Adrenal gland (tissue), 5 donors: Measurements from ENCODE around the gene ARHGEF12.

Experiments used
- POLR2A ChIP-seq, 2 donors: fragments of 450-650 bp; IDR thresholded peaks; one replicate each; pipeline ENCODE4 v1.6.1; 2017; ENCODE audit warnings: antibody characterized with exemption in 2 of 2, mild to moderate bottlenecking in 2 of 2, moderate library complexity in 1 of 2
- TF ChIP-seq, protein P1 (sequence below), 6 experiments: fragments of 450-650 bp in 4 of 6; fragments of 200-600 bp in 2 of 6; sonication (generic) in 1 of 6; IDR thresholded peaks; 1 replicate in 5 of 6; 2 replicates in 1 of 6; pipeline versions ENCODE4 v1.5.1 to v1.8.0; 2016 to 2021; ENCODE audit warnings: antibody characterized with exemption in 6 of 6, mild to moderate bottlenecking in 2 of 6, moderate library complexity in 1 of 6
- donor health status: DM: no; HTN: no; CAD: no.

GRCh38 chr11:120383518-120384155 is 47.4 kb downstream of the ARHGEF12 start:
- TF ChIP-seq, protein P1, sequence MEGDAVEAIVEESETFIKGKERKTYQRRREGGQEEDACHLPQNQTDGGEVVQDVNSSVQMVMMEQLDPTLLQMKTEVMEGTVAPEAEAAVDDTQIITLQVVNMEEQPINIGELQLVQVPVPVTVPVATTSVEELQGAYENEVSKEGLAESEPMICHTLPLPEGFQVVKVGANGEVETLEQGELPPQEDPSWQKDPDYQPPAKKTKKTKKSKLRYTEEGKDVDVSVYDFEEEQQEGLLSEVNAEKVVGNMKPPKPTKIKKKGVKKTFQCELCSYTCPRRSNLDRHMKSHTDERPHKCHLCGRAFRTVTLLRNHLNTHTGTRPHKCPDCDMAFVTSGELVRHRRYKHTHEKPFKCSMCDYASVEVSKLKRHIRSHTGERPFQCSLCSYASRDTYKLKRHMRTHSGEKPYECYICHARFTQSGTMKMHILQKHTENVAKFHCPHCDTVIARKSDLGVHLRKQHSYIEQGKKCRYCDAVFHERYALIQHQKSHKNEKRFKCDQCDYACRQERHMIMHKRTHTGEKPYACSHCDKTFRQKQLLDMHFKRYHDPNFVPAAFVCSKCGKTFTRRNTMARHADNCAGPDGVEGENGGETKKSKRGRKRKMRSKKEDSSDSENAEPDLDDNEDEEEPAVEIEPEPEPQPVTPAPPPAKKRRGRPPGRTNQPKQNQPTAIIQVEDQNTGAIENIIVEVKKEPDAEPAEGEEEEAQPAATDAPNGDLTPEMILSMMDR (IDR thresholded peaks at IDR 0.05): no peak
- no peak for TF ChIP-seq POLR2A (IDR thresholded peaks at IDR 0.05)
